Dendritic cell treated with granulocyte-macrophage colony-stimulating factor and Interleukin-4, amounts not matched to agents 40 ng/mL and 50 ng/mL, for 4 days (primary cell): ENCODE measurements around the gene FAM89B.

Experiments used
- H3K27ac Mint-ChIP-seq: one replicate; pipeline ENCODE4 v1.8.0; 2022; ENCODE audit warnings: mild to moderate bottlenecking, mixed read lengths
- H3K27me3 Mint-ChIP-seq: one replicate; pipeline ENCODE4 v1.8.0; 2022; ENCODE audit warnings: mild to moderate bottlenecking, mixed read lengths
- H3K36me3 Mint-ChIP-seq: one replicate; pipeline ENCODE4 v1.8.0; 2022; ENCODE audit warnings: low read depth, mixed read lengths
- H3K4me1 Mint-ChIP-seq: one replicate; pipeline ENCODE4 v1.8.0; 2022; ENCODE audit warnings: low read depth, mixed read lengths
- H3K4me3 Mint-ChIP-seq: one replicate; pipeline ENCODE4 v1.8.0; 2022; ENCODE audit warnings: mild to moderate bottlenecking, moderate library complexity, mixed read lengths
- H3K9me3 Mint-ChIP-seq: one replicate; pipeline ENCODE4 v1.8.0; 2022; ENCODE audit warnings: mixed read lengths
- intact Hi-C: fragments of 100-400 bp; cut with micrococcal nuclease; formaldehyde crosslinking; loops from one replicate; pipeline ENCODE4 v1.15.0; 2022

Gene FAM89B

GRCh38 chr11:65569164-65569972 lies 3.0 kb upstream of the FAM89B start:
- Mint-ChIP-seq H3K4me1 (peaks cover 73% of the 10 kb centered on the region), H3K27ac (peak overlapping the region; percentile 94), H3K27me3 (no peaks in the 10 kb centered on the region), H3K9me3 (no peaks in the 10 kb centered on the region), H3K4me3 (peak overlapping the region; percentile 96), H3K36me3 (peaks cover 67% of the 10 kb centered on the region)
- intact Hi-C loops: loop anchor here (2.0 kb wide), 1 partner anchor 23 kb away; no protein-coding TSS in a partner anchor

GRCh38 chr11:65569973-65570918 lies 2.1 kb upstream of the FAM89B start, which contains the start of gene ZNRD2:
TSS of gene ZNRD2 (plus strand) at chr11:65570477. CDS start at chr11:65570492, 15 bp downstream.
- Mint-ChIP-seq H3K4me1 (peaks cover 75% of the 10 kb centered on the region), H3K27ac (peak within 1 kb of the TSS; percentile 94), H3K9me3 (no peaks in the 10 kb centered on the region), H3K36me3 (peaks cover 74% of the 10 kb centered on the region), H3K4me3 (peak within 1 kb of the TSS; percentile 96), H3K27me3 (no peaks in the 10 kb centered on the region)
- intact Hi-C loops: loop anchor here (1.0 to 2.0 kb wide), 2 partner anchors 23 to 30 kb away; no protein-coding TSS in a partner anchor

GRCh38 chr11:65571420-65571819 lies 918 bp upstream of the FAM89B start:
- Mint-ChIP-seq H3K27me3 (no peaks in the 10 kb centered on the region), H3K36me3 (peaks cover 83% of the 10 kb centered on the region), H3K27ac (peak overlapping the region; percentile 94), H3K9me3 (no peaks in the 10 kb centered on the region), H3K4me1 (peaks cover 67% of the 10 kb centered on the region), H3K4me3 (peak overlapping the region; percentile 96)
- intact Hi-C loops: no loop called here

- peaks cover 64% of the 10 kb centered on the region for H3K4me1 Mint-ChIP-seq
- H3K4me3 Mint-ChIP-seq: peak overlapping the region; percentile 96
- intact Hi-C loops: no loop called here
- H3K36me3 Mint-ChIP-seq: peaks cover 83% of the 10 kb centered on the region
- H3K9me3 Mint-ChIP-seq: no peaks in the 10 kb centered on the region
- H3K27ac Mint-ChIP-seq: peak overlapping the region; percentile 94
- no peaks in the 10 kb centered on the region for H3K27me3 Mint-ChIP-seq
Measured at GRCh38 chr11:65571940-65572339, 398 bp upstream of the FAM89B start.

- intact Hi-C loops: loop anchor here (1.0 kb wide), 2 partner anchors 15 to 42 kb away; partner anchors contain the start of gene PCNX3
- Mint-ChIP-seq H3K27me3 (no peaks in the 10 kb centered on the region), H3K4me1 (peaks cover 67% of the 10 kb centered on the region), H3K4me3 (peak overlapping the region; percentile 86), H3K27ac (peak overlapping the region; percentile 90), H3K9me3 (no peaks in the 10 kb centered on the region), H3K36me3 (peaks cover 86% of the 10 kb centered on the region)
Measured at GRCh38 chr11:65573391-65574079, 1.2 kb downstream of the FAM89B start.

GRCh38 chr11:65574109-65574810 lies 1.9 kb downstream of the FAM89B start:
- Mint-ChIP-seq H3K27me3 (no peaks in the 10 kb centered on the region), H3K9me3 (no peaks in the 10 kb centered on the region), H3K36me3 (peaks cover 86% of the 10 kb centered on the region), H3K4me1 (peaks cover 67% of the 10 kb centered on the region), H3K27ac (peak overlapping the region; percentile 90), H3K4me3 (peak overlapping the region; percentile 86)
- intact Hi-C loops: loop anchor here (1.0 kb wide), 2 partner anchors 14 to 41 kb away; partner anchors contain the start of gene PCNX3

- Mint-ChIP-seq H3K27ac (peak overlapping the region; percentile 90), H3K4me3 (peak overlapping the region; percentile 86), H3K9me3 (no peaks in the 10 kb centered on the region), H3K4me1 (peaks cover 68% of the 10 kb centered on the region), H3K36me3 (peaks cover 86% of the 10 kb centered on the region), H3K27me3 (no peaks in the 10 kb centered on the region)
- intact Hi-C loops: loop anchor here (1.0 kb wide), 2 partner anchors 13 to 40 kb away; partner anchors contain the start of gene PCNX3
Measured at GRCh38 chr11:65574811-65575567, 2.7 kb downstream of the FAM89B start.

- peak within 1 kb of the TSS; percentile 90 for H3K27ac Mint-ChIP-seq
- peak within 1 kb of the TSS; percentile 92 for H3K4me3 Mint-ChIP-seq
- intact Hi-C loops: no loop called here
- H3K27me3 Mint-ChIP-seq: no peaks in the 10 kb centered on the region
- peaks cover 87% of the 10 kb centered on the region for H3K36me3 Mint-ChIP-seq
- no peaks in the 10 kb centered on the region for H3K9me3 Mint-ChIP-seq
- H3K4me1 Mint-ChIP-seq: peaks cover 70% of the 10 kb centered on the region
Measured at GRCh38 chr11:65575568-65576231, 3.4 kb downstream of the FAM89B start, which contains the start of gene EHBP1L1. TSS of gene EHBP1L1 (plus strand) at chr11:65576053. CDS start at chr11:65576303, 250 bp downstream.

- Mint-ChIP-seq H3K4me3 (peak overlapping the region; percentile 92), H3K9me3 (no peaks in the 10 kb centered on the region), H3K27ac (peak overlapping the region; percentile 90), H3K4me1 (peaks cover 69% of the 10 kb centered on the region), H3K27me3 (no peaks in the 10 kb centered on the region), H3K36me3 (peaks cover 87% of the 10 kb centered on the region)
- intact Hi-C loops: no loop called here
Measured at GRCh38 chr11:65576232-65576866, 4.0 kb downstream of the FAM89B start.

GRCh38 chr11:65576867-65577755 lies 4.8 kb downstream of the FAM89B start:
- Mint-ChIP-seq H3K4me1 (peaks cover 69% of the 10 kb centered on the region), H3K27ac (peak overlapping the region; percentile 90), H3K4me3 (peak overlapping the region; percentile 92), H3K36me3 (peaks cover 87% of the 10 kb centered on the region), H3K27me3 (no peaks in the 10 kb centered on the region), H3K9me3 (no peaks in the 10 kb centered on the region)
- intact Hi-C loops: loop anchor here (1.0 kb wide), 1 partner anchor 10 kb away; no protein-coding TSS in a partner anchor

- H3K36me3 Mint-ChIP-seq: peaks cover 91% of the 10 kb centered on the region
- H3K27ac Mint-ChIP-seq: peak overlapping the region; percentile 90
- H3K4me3 Mint-ChIP-seq: peak overlapping the region; percentile 92
- intact Hi-C loops: loop anchor here (1.0 kb wide), 1 partner anchor 10 kb away; no protein-coding TSS in a partner anchor
- H3K9me3 Mint-ChIP-seq: no peaks in the 10 kb centered on the region
- no peaks in the 10 kb centered on the region for H3K27me3 Mint-ChIP-seq
- H3K4me1 Mint-ChIP-seq: peaks cover 73% of the 10 kb centered on the region
Measured at GRCh38 chr11:65577756-65578109, 5.4 kb downstream of the FAM89B start.
